Panc1 (cell line): ENCODE results near the gene PLCXD1. TPM values are rescaled to one million over a fixed set of nuclear protein-coding genes. Genes with fewer than 3 reads are reported as not detected.

Experiments used
- ATAC-seq: fragments of 200-7000 bp; cut with Tn5 transposase; 2 replicates; pipeline ENCODE4 v1.9.1; 2020; ENCODE audit warnings: mild to moderate bottlenecking, moderate library complexity
- BruUV-seq: library from RNA; stranded (reverse); fragments of 400-500 nt; replicated peaks from 2 replicates; lab custom pipeline; 2021; lab: Mats Ljungman, UMichigan
- CTCF ChIA-PET: fragments of 300-600 bp; sonication (Branson Sonifier 250); formaldehyde crosslinking; loops from one replicate; lab custom pipeline; 2022; ENCODE audit warnings: antibody characterized with exemption; lab: Charles Lee
- POLR2A ChIA-PET: fragments of 300-600 bp; sonication (Branson Sonifier 250); formaldehyde crosslinking; loops from one replicate; lab custom pipeline; 2022; ENCODE audit warnings: antibody characterized with exemption; lab: Charles Lee
- DNase-seq: peaks from one replicate; pipeline ENCODE4 v3.0.0-alpha.2; 2010; ENCODE audit warnings: low read depth, low spot score
- H3K27ac ChIP-seq: 2 replicates; pipeline ENCODE4 v1.5.1; 2011; ENCODE audit warnings: mild to moderate bottlenecking, low read length, inconsistent platforms
- H3K27me3 ChIP-seq: fragments of 200-500 bp; sonication (Bioruptor generic); 2 replicates; pipeline ENCODE4 v1.6.0; 2014; ENCODE audit warnings: low read length, inconsistent platforms; ENCODE audit not compliant: control insufficient read depth, insufficient read depth
- H3K36me3 ChIP-seq: fragments of 200-500 bp; sonication (Bioruptor generic); 2 replicates; pipeline ENCODE4 v1.5.1; 2014; ENCODE audit warnings: inconsistent platforms, mild to moderate bottlenecking, low read length, moderate library complexity; ENCODE audit not compliant: control insufficient read depth, insufficient read depth
- H3K4me1 ChIP-seq: 2 replicates; pipeline ENCODE4 v1.5.1; 2011; ENCODE audit warnings: inconsistent platforms, mild to moderate bottlenecking, low read length, moderate library complexity; ENCODE audit not compliant: control insufficient read depth, insufficient read depth
- H3K4me3 ChIP-seq, 2 experiments: 2 replicates each; pipeline ENCODE4 v1.5.1; 2011 to 2012; ENCODE audit warnings: low read depth in 2 of 2, low read length in 2 of 2, mild to moderate bottlenecking in 2 of 2, inconsistent platforms in 1 of 2, moderate library complexity in 1 of 2
- H3K9me3 ChIP-seq: fragments of 200-500 bp; sonication (Bioruptor generic); 2 replicates; pipeline ENCODE4 v1.5.1; 2014; ENCODE audit warnings: low read depth, mild to moderate bottlenecking, inconsistent platforms, low read length, moderate library complexity; ENCODE audit not compliant: control insufficient read depth, insufficient read depth
- CTCF ChIP-seq: fragments of 450-650 bp; IDR thresholded peaks from 2 replicates; pipeline ENCODE4 v1.5.1; 2017; ENCODE audit warnings: mild to moderate bottlenecking
- POLR2AphosphoS5 ChIP-seq: IDR thresholded peaks from 2 replicates; pipeline ENCODE4 v1.6.1; 2012; ENCODE audit warnings: mild to moderate bottlenecking, low read depth, low read length, moderate library complexity
- REST ChIP-seq, 2 experiments: IDR thresholded peaks; 2 replicates each; pipeline ENCODE4 v1.6.1; 2011 to 2012; ENCODE audit warnings: low read depth in 2 of 2, control low read depth in 1 of 2, low read length in 1 of 2, mild to moderate bottlenecking in 1 of 2, moderate library complexity in 1 of 2; ENCODE audit not compliant: insufficient read depth in 1 of 2
- SIN3A ChIP-seq: IDR thresholded peaks from 2 replicates; pipeline ENCODE4 v1.6.1; 2012; ENCODE audit warnings: low read depth, mild to moderate bottlenecking, low read length, moderate library complexity, borderline replicate concordance; ENCODE audit not compliant: insufficient read depth
- TCF7L2 ChIP-seq: IDR thresholded peaks from 2 replicates; pipeline ENCODE4 v1.6.1; 2011; ENCODE audit warnings: mild to moderate bottlenecking, low read depth, low read length, inconsistent platforms
- in situ Hi-C: cut with HindIII; loops from 2 replicates; pipeline ENCODE4 v1.10.0; 2016; ENCODE audit warnings: low sequenced_read_pairs, low pct_unique_long_range_greater_than_20kb
- intact Hi-C: fragments of 100-400 bp; cut with micrococcal nuclease; formaldehyde crosslinking; loops from one replicate; pipeline ENCODE4 v1.10.0; 2022; ENCODE audit not compliant: unreplicated experiment
- total RNA-seq: library from RNA; stranded (reverse); gene quantifications from one replicate; pipeline ENCODE4 v1.2.1, GENCODE V29; 2021; ENCODE audit not compliant: unreplicated experiment

PLCXD1 gene
- total RNA-seq, 1 experiment from 2014 or later, result 54.9 TPM

GRCh38 chrX:335758-336155, 54.6 kb downstream of the PLCXD1 start:
- TF ChIP-seq REST (IDR thresholded peaks at IDR 0.05; ENCODE audit: insufficient read depth in 1 of 2, low read depth in 2 of 2, low read length in 1 of 2) (no peak), POLR2AphosphoS5 (no peak), SIN3A (no peak), CTCF (no peak), TCF7L2 (no peak)
- in situ Hi-C loops, result no loop called here
- intact Hi-C loops, result no loop called here
- Histone ChIP-seq H3K4me1 (no peaks in the 10 kb centered on the region), H3K36me3 (no peaks in the 10 kb centered on the region), H3K27me3 (no peaks in the 10 kb centered on the region), H3K4me3 (no peak overlapping the region), H3K9me3 (no peaks in the 10 kb centered on the region), H3K27ac (no peak overlapping the region)
- no TSS peak for BruUV-seq
- ChIA-PET CTCF (no interaction called here), POLR2A (no interaction called here)
- DNase-seq (no peak), ATAC-seq (no peak)

- no peaks in the 10 kb centered on the region for H3K4me1 ChIP-seq
- H3K27me3 ChIP-seq, result no peaks in the 10 kb centered on the region
- in situ Hi-C loops (no loop called here), intact Hi-C loops (no loop called here)
- no peaks in the 10 kb centered on the region for H3K9me3 ChIP-seq
- no TSS peak for BruUV-seq
- POLR2A ChIA-PET, result no interaction called here
- ATAC-seq, result no peak
- CTCF ChIA-PET, result no interaction called here
- no peak for DNase-seq
- H3K4me3 ChIP-seq, result no peak overlapping the region
- TF ChIP-seq TCF7L2 (no peak), SIN3A (no peak), REST (IDR thresholded peaks at IDR 0.05; ENCODE audit: insufficient read depth in 1 of 2, low read depth in 2 of 2, low read length in 1 of 2) (no peak), POLR2AphosphoS5 (no peak), CTCF (no peak)
- H3K27ac ChIP-seq, result no peak overlapping the region
- H3K36me3 ChIP-seq, result no peaks in the 10 kb centered on the region
These were observed 55.0 kb downstream of the PLCXD1 start for GRCh38 chrX:336227-336626.
